SK-N-SH treated with all-trans-retinoic acid at 6 μM for 48 hours (cell line): ENCODE data around the gene PSMB11.

Experiments
- ARNTL ChIP-seq: fragments of 450-650 bp; formaldehyde crosslinking; IDR thresholded peaks from 2 replicates; pipeline ENCODE4 v1.5.0; 2020; ENCODE audit warnings: low read depth, mild to moderate bottlenecking, moderate library complexity, borderline replicate concordance
- BACH2 ChIP-seq: fragments of 250-450 bp; sonication (Bioruptor Pico); IDR thresholded peaks from 2 replicates; pipeline ENCODE4 v1.9.0; 2021; ENCODE audit warnings: mild to moderate bottlenecking, borderline replicate concordance
- PPARA ChIP-seq: fragments of 250-450 bp; sonication (Bioruptor Pico); IDR thresholded peaks from 2 replicates; pipeline ENCODE4 v1.5.0; 2020; ENCODE audit warnings: mild to moderate bottlenecking, borderline replicate concordance
- RARB ChIP-seq: fragments of 250-450 bp; sonication (Bioruptor Pico); IDR thresholded peaks from 2 replicates; pipeline ENCODE4 v1.8.0; 2021; ENCODE audit warnings: mild to moderate bottlenecking, moderate library complexity
- TCF4 ChIP-seq: fragments of 250-450 bp; sonication (Bioruptor Pico); IDR thresholded peaks from 2 replicates; pipeline ENCODE4 v1.8.0; 2021; ENCODE audit warnings: mild to moderate bottlenecking, moderate library complexity, borderline replicate concordance
- ZNF70 ChIP-seq: fragments of 450-650 bp; formaldehyde crosslinking; IDR thresholded peaks from 2 replicates; pipeline ENCODE4 v1.5.0; 2020; ENCODE audit warnings: mild to moderate bottlenecking, moderate library complexity
- TF ChIP-seq, protein P1 (sequence below): fragments of 250-450 bp; sonication (Bioruptor Pico); IDR thresholded peaks from 2 replicates; pipeline ENCODE4 v1.5.1; 2020; ENCODE audit warnings: low read depth, mild to moderate bottlenecking, moderate library complexity

DNA sequence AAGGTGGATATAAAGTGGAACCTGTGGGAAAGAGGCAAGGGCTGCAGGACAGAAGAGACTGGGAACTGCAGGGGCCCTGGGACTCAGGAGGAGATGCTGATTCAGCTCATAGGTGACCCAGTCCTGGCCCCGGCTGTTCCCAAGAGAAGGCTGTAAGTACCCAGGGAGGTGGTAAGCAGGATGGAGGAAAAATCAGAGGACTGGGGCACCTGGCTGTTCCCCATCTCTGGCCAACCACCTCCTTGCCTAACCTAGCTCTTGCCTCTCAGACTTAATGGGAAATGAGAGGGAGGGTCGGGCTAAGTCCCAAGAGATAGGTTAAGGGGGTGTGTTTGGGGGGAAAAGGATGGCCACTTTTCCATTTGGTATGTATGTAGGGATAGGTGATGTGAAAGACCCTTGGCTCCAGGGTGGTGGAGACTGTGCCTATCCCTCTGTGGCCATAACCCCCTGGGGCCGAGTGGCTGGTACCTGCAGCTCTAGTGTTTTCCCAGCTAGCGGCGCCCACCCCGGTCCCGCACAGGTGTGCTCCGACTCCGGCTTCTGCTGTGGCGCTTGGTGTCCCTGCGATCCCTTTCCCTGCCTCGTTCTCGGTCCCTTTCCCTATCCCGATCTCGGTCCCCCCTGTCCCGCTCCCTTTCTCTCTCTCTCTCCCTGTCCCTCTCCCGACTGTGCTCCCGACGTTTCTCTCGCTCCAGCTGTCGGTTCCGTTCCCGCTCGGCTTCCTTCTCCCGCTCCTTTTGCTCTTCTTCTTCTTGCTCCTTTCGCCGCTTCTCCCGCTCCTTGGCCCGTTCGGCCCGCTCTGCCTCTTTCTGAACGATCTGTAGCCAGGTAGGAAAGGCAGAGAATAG lies 16.9 kb downstream of the PSMB11 start:
- no peak for TF ChIP-seq TCF4 (CRISPR knock-in tag)
- TF ChIP-seq ARNTL (CRISPR knock-in tag) = no peak
- no peak for TF ChIP-seq BACH2
- TF ChIP-seq PPARA (CRISPR knock-in tag) = no peak
- no peak for TF ChIP-seq ZNF70 (CRISPR knock-in tag)
- TF ChIP-seq, protein P1, sequence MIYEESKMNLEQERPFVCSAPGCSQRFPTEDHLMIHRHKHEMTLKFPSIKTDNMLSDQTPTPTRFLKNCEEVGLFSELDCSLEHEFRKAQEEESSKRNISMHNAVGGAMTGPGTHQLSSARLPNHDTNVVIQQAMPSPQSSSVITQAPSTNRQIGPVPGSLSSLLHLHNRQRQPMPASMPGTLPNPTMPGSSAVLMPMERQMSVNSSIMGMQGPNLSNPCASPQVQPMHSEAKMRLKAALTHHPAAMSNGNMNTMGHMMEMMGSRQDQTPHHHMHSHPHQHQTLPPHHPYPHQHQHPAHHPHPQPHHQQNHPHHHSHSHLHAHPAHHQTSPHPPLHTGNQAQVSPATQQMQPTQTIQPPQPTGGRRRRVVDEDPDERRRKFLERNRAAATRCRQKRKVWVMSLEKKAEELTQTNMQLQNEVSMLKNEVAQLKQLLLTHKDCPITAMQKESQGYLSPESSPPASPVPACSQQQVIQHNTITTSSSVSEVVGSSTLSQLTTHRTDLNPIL (CRISPR knock-in tag) = no peak
- no peak for TF ChIP-seq RARB (CRISPR knock-in tag)
